Occipital lobe (tissue), 2 donors: ENCODE measurements around the gene ATP7A. TPM values are rescaled to one million over a fixed set of nuclear protein-coding genes. Genes with fewer than 3 reads are reported as not detected.
"Not testable (repeated sequence)": the region's sequence is repeated elsewhere in the genome, so short reads cannot be mapped to it uniquely, and the experiment has no call there.

Experiments used
- DNase-seq: peaks from one replicate; lab custom pipeline; 2025; lab: John Stamatoyannopoulos, UW
- total RNA-seq: library from RNA; depleted of rRNA; stranded (reverse); fragments of >200 nt; gene quantifications from one replicate; pipeline ENCODE4 v1.2.3, GENCODE V29; 2014

The ATP7A gene
- total RNA-seq, 1 donor from 2014 or later, result 15.6 TPM

DNA sequence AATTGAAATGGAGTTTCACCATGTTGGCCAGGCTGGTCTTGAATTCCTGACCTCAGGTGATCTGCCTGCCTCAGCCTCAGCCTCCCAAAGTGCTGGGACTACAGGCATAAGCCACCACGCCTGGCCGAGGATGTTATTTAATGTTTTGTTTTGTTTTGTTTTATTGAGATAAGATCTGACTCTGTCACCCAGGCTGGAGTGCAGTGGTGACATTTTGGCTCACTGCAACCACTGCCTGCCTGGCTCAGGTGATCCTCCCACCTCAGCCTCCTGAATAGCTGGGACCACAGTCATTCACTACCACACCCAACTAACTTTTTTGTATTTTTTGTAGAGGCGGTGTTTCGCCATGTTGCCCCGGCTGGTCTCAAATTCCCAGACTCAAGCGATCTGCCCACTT, 34.5 kb downstream of the ATP7A start:
- DNase-seq, result not testable (repeated sequence)

DNA sequence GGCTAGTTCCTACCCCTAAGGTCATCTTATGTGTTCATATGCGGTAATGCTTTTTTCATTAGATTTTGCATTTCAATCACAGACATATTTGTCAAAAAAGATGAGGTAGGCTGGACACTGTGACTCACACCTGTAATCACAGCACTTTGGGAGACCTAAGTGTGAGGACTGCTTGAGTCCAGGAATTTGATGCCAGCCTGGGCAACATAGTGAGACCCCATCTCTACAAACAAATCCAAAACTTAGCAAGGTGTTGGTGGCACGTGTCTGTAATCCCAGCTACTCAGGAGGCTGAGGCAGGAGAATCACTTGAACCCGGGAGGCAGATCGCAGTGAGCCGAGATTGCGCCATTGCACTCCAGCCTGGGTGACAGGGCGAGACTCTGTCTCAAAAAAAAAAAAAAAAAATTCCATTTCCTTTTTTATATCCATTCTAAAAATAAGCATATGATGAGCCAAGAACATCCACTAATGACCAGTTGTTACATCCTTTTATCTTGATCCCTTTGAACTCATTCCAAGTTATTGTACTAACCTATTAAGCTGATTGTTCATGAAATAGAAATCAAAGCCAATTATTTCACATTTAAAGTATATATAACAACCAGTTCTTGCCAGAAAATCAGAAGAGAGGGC, 35.5 kb downstream of the ATP7A start:
- no peak for DNase-seq

DNA sequence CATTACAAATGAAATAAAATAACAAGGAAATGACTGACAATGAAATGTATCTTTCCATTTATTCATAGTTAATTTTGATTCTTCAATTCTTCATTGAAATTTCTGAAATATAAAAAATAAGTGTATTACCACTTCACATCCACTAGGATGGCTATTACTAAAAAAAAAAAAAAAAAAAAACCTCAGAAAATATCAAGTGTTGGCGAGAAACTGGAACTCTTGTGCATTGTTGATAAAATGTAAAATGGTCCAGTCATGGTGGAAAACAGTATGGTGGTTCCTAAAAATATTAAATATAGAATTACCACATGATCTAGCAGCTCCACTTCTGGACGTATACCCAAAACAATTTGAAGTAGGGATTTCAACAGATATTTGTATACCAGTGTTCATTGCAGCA, 36.1 kb downstream of the ATP7A start:
- DNase-seq, result no peak

DNA sequence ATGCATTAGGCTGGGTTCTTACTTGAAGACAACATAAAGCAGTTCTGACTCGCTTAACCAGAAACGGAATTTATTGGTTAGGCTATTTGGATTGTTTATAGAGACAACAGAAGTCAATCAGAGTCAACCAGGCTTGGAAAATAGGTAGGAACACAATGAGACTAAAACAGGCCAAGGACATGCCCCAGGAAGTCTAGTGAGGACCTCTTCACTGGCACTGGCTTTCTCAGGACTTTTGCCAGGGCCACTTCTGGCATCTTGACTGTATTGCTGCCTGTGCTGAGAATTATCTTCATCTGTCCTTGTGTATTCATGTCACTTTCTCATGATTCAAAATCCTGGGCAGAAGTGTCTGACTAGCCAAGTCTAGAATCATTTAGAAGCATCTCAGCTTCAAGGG, 39.3 kb downstream of the ATP7A start:
- no peak for DNase-seq

DNA sequence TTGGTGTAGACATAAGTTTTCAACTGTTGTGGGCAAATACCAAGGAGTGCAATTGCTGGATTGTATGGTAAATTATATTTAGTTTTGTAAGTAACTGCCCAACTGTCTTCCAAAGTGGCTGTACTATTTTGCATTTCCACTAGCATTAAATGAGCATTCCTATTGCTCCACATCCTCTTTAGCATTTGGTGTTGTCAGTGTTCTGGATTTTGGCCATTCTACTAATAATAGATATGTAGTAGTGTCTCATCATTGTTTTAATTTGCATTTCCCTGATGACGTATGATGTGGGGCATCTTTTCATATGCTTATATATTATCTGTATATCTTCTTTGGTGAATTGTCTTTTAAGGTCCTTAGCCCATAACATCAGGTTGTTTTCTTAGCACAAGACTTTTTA, 41.7 kb downstream of the ATP7A start:
- DNase-seq, result no peak

DNA sequence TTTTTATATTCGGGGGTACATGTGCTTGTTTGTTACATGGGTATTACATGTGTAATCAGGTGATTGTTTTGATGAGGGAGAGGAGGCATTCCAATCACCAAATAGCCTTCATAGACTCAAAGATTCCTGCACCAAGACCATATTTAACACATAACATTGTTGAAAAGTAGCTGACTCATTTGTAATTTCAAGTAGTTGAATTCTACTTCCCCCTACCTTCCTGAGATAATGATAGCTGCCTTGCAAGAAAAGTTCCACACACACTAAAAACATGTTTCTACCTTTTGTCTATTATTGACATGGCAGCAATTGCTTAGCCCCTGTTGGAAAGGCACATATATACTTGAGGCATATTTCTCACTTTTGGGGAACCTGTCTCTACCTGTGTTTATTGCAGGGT, 42.8 kb downstream of the ATP7A start:
- DNase-seq, result no peak

DNA sequence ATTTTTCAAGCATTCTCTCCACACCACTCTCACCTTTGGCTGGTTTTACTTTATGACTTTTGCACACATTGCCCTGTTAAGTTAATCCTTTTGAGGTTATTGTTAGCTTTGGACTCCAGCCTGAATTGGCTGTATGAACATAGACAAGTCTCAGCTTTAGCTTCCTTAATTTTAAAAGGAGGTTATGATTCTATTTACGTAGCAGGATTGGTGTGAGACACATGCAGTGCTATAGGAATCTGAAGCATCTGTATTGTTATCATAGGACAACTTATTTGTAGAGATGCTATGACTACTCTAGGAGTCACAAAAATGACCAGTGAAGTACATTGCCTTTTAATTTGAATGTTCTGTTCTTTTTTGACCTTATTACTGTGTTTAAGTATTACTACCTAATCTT, 43.2 kb downstream of the ATP7A start:
- DNase-seq, result no peak

DNA sequence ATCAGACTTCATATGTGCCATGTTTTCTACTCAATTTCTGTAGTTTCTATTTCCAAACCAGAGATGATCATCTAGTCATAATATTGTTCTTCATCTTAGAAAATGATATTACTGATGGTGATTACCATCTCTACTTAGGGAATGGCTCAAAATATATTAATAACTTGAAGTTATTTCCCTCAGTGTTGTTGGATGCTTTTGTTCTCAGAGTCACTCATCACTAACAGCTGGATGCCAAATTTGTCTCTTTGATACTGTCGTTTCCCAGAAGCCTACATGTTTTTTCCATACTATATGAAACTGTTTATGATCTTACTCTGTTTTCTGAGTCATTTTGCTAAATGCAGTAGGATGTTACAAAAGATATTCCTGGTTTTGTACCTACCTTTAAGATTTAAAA, 50.1 kb downstream of the ATP7A start:
- no peak for DNase-seq

DNA sequence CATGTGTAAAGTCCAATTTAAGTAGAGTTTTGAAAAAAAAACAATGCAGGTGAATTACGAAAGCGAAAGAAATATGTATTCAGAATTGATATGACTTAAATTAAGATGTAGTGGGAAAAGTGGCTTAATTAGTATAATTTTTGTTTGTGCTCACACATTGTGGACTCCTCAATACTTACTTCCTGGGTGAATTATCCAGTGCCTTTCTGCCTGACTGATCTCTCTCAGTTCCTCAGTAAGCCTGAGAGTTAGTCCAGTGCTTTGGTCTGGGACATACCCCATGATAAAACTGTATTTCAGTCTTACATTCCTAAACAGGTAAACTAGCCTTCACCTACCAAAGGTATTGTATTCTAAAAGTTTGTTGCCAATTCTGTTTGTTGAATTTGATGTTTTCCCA, 50.6 kb downstream of the ATP7A start:
- no peak for DNase-seq

DNA sequence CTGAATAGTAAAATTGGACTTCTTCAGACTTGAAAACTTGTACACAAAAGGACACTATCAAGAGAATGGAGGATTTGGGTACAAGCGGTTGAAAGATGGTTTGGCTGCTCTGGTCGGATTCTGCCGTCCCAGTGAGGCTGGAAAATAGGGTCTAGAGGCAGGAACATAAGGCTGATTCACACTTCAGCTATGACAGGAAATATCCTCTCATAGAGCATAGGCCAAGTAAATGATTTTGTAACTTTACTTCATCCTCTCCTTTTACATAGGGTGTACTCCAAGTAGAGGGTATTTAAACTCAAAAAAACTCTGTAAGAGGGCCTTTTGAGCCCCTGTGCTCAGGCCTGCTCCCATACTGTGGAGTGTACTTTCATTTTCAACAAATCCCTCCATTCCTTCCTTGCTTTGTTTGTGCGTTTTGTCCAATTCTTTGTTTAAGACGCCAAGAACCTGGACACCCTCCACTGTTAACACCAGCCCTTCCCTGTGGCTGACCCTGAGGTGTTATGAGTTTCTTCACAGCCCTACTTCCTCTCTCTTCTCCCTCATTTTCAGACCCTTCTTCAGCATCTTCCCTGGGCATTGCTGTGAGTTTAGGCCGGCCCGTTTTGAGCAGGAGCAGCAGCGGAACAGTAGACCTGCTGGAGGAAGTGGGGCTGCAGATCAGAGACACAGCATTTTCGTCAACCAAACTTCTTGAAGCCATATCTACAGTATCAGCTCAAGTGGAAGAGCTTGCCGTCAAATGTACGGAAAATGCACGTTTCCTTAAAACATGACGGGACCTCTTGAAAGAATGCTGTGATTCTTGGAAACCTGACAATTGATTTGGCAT, 51.8 kb downstream of the ATP7A start:
- no peak for DNase-seq

DNA sequence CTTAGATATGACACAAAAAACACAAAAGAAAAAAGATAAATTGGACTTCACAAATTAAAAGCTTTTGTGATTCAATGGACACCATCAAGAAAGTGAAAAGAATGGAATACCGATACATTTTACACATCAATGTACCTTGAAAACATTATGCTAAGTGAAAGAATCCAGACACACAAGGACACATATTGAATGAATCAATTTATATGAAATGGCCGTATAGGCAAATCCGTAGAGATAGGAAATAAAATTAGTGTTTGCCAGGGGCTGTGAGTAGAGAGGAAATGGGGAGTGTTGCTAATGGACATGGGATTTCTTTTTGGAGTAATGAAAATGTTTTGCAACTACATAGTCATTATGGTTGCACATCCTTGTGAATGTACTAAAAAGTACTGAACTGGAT, 55.9 kb downstream of the ATP7A start:
- DNase-seq, result no peak

DNA sequence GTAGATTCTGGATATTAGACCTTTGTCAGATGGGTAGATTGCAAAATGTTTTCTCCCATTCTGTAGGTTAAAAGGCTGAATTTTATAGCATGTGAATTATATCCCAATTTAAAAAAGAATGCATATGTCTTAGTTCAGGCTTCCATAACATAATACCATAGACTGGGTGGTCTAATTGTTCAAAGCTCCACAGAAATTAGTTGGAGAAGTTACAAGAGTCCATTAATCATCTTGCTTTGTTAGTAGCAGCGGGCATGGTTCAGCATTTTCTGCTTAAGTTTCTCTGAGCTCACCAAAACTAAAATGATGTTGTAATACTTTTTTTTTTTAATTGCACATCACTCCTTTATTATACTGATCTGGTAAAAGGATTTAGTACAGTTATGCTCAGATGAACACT, 57.1 kb downstream of the ATP7A start:
- no peak for DNase-seq

DNA sequence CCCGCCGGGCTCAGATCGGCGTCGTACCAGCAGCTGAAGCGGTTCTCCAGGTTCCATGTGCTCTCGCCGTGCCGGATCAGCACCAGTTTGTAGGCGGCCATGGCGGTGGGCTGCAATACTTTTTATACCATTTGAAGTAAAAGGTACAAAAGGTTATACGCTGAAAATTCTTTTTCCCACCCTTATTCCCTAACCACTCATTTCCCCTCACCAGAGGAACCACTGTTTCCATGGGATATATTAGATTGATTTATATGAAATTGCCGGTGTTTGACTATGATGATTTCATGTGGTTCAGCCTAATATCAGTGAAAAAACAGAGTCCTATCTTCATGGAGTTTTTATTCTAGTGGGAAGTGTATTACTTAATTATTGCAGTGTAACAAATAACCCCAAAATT, 59.0 kb downstream of the ATP7A start, which contains the start of gene PGAM4:
TSS of gene PGAM4 (minus strand) at position 101 of the 400 bp plus-strand sequence. CDS start at position 101, 0 bp downstream.
- no peak for DNase-seq

DNA sequence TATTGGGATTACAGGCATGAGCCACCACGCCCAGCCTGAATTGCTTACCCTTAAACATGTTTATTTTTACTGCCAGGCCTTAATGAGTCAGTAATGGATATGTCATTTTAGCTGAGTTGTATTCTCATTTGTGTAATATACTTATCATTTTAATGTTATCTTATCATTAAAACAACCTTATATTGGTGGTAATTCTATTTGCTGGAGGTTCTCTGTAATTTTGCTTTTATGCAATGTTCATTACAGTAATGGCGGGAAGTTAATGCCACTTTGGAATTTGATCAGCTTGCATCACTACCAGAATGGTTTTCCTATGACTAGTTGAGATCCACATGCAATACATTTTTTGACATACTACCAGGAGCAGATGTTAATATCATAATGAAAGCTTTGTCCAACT, 65.3 kb downstream of the ATP7A start:
- no peak for DNase-seq

DNA sequence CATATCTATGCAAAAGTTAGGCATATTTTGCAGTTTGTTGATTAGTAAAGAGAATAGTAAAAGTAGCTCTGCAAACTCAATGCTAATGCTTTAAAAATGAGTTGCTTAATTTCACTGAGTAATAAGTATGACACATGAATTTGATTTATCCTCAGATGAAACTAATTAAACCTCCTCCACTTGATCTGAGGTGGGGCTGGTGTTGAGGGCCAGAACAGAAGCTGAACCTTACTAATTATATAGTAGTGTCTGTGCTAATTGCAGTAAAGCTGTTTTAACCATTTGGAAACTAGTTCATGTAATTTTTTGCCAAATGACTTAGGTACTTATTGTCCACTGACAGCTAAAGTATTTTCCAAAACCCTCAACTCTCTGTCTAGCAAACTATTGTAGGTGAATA, 66.6 kb downstream of the ATP7A start:
- DNase-seq, result no peak

DNA sequence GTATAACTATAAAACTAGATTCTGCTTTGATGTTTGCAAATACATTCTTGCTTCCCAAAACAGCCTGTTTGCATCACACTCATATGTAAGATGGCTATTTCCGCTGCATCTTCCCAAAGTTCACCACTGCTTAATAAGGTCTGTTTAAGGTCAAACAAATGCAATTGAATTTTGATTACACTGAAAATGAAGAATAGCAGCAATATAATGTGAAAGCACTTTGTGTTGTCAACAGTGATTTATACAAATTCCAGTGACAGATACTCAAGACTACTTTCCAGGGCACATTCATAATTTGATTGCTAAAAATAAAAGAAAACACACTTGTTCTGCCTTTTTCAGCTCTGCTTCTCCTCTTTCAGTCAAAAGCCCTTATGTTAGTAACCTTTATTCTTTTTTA, 67.0 kb downstream of the ATP7A start:
- DNase-seq, result no peak

DNA sequence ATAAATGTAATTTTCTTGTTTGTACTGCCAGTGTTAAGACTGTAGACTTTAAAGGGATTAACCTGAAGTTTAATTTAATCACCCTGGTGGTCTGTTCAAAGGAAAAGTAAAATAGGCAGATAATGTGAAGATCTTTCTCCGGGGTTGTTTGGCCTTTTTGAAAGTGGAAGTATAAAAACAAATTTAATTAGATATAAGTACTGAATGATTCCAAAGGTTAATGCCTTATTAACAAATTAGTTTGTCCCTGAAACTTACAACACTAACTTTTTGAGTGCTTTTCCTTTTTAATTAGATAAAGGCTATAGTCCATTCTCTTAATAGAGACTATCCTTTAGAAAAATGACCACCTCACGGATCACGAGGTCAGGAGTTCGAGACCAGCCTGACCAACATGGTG, 69.4 kb downstream of the ATP7A start:
- no peak for DNase-seq

DNA sequence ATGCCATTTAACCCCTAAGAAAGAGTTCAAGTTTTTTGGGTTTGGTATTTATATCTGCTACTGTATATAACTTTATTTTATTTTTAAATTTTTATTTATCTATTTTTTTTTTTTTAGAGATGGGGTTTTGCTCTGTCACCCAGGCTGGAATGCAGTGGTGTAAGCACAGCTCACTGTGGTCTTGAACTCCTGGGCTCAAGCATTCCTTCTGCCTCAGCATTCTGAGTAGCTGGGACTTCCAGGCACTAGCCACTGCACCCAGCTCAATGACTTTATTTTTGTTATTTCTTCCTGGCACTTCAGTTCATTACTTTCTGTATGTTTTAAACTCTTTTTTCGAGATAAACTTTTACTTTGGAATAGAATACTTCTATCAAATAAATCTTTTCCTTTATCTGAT, 101.4 kb downstream of the ATP7A start:
- no peak for DNase-seq

DNA sequence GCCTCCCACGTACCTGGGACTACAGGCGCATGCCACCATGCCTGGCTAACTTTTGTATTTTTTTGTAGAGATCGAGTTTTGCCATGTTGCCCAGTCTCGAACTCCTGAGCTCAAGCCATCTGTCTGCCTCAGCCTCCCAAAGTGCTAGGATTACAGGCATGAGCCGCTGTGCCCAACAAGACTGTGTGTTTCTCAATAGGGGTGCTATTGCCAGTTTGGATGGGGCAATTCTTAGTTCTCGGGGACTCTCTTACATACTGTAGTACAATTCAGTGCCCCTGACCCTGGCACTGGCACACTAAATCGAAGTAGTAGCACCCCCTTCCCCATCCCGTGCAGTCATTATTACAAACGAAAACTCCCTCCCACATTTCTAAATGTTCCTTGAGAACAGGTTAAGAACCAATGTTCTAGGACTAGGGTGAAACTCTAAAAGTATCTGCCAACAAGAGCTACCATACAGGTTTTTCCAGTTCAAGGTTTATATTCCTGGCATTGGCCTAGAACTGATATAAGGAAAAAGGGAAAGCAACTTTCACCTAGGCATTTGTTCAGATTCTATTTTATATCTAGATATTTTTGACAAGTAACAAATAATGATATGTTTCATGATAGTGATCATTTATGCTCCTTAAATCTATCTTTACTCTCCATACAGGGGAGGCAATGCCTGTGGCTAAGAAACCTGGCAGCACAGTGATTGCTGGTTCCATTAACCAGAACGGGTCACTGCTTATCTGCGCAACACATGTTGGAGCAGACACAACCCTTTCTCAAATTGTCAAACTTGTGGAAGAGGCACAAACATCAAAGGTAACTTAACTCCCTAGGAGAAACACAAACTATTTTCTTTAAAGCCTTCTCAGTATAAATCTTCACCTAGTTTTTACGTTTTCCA, 109.3 kb downstream of the ATP7A start:
- no peak for DNase-seq

DNA sequence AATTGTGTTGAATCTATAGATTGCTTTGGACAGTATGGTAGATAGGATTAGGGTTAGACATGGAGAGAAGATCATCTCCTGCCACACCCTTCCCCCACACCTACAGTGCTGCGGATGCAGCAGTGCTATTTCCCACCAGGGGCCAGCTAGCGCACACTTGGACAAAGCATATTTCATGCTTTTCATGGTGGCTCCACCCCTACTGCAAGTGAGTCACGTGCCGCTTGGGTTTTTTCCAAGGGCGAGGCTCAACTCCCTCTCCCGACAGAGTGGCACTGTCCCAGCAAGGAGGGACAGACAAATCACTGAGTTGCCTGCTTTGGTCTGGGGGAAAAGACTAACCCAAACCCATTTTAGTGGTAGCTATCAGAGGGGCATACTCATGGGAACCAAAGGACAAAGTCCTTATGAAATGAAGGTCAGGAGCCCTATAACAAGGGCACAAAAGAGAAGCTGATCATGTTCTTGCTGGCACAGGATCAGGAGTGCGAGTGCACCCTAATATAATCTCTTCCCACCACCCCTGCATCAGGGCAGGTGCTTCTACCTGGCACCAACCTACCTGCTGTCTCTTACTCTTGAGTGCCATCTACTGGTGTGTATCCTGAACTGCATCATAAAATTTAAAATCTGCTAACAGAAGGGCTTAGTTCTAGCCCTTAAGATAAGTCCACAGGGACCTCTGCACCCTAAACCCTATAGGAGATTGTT, 114.0 kb downstream of the ATP7A start:
- DNase-seq, result no peak

DNA sequence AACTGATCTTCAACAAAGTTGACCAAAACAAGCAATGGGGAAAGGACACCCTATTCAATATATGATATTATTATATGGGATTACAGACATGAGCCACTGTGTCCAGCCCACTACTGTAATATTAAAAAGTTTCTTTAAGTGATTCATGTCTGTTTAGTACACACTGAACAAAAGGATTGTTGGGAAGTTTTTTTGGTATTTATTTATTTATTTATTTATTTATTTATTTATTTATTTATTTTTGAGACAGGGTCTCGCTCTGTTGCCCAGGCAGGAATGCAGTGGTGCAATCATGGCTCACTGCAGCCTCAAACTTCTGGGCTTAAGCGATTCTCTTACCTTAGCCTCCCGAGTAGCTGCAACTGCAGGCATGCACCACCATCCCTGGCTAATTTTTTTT, 117.3 kb downstream of the ATP7A start:
- no peak for DNase-seq

DNA sequence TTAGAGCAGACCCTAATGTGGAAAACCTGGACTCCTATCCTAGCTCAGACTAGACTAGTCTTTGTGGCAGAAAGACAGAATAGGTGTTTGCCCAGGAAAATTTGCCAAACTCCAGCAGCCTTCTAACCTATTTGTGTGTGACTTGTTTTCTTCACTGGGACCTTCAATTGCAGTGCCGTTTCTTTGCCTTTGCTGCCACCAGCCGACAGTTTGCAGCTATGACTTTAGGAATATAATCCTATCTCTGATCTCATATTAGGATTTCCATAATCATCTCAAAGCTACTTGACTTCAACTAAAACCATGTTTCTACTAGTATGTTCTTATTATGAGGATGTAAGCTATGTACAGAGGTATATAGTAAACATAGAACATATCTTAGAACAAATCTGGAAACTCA, 119.2 kb downstream of the ATP7A start:
- no peak for DNase-seq
